Thyroid gland (tissue), 4 donors: ENCODE data around the gene C14orf39.

Source experiments
- CTCF ChIP-seq, 6 experiments: fragments of 200-600 bp in 3 of 6; fragments of 450-650 bp in 3 of 6; sonication (generic) in 3 of 6; IDR thresholded peaks; one replicate each; pipeline ENCODE4 v1.5.1; 2016 to 2019; ENCODE audit warnings: antibody characterized with exemption in 6 of 6, mild to moderate bottlenecking in 2 of 6, inconsistent platforms in 1 of 6, moderate library complexity in 1 of 6
- POLR2A ChIP-seq, 2 donors: fragments of 450-650 bp; IDR thresholded peaks; one replicate each; pipeline ENCODE4 v1.6.1; 2017; ENCODE audit warnings: antibody characterized with exemption in 2 of 2, mild to moderate bottlenecking in 2 of 2, moderate library complexity in 1 of 2

GRCh38 chr14:60514378-60514740, 28.5 kb upstream of the C14orf39 start:
- no peak for TF ChIP-seq CTCF (IDR thresholded peaks at IDR 0.05)
- no peak for TF ChIP-seq POLR2A (IDR thresholded peaks at IDR 0.05)
